GM12801 (cell line): ENCODE results near the gene POLE2.

Source experiments
- CTCF ChIP-seq: IDR thresholded peaks from one replicate; pipeline ENCODE4 v1.5.1; 2011; ENCODE audit warnings: control low read depth; ENCODE audit not compliant: insufficient read length; ENCODE audit errors: extremely low read depth

Gene POLE2

GRCh38 chr14:49615776-49616175 is 72.2 kb downstream of the POLE2 start:
- TF ChIP-seq CTCF, result no peak

DNA sequence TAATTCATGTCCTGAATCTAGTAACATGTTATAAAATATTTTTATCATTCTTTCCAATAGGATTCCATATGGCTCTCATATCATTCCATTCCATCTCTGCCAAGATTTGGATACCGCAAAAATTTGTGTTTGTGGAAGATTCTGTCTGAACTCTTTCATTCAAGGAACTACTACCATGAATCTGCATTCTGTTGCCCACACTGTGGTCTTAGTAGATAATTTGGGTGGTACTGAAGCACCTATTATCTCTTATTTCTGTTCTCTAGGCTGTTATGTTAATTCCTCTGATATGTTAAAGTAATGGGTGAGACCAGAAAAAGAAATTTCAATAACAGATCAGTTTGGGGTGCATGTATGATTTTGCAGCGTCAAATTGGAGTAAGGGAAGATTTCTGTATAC is 73.8 kb downstream of the POLE2 start:
- TF ChIP-seq CTCF, result no peak

DNA sequence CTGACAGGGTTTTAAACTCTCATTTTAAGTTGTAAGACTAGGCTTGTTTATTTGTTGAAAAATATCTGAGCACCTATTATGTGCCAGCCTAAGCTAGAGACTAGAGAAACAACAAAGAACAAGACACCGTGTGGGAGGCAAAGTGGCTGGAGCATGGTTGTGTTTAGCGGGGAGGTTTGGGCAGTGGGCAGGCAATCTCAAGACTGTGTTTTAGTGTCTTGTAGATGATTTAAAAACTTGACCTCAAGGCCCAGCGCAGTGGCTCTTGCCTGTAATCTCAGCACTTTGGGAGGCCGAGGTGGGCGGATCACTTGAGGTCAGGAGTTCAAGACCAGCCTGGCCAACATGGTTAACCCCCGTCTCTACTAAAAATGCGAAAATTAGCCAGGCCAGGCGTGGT is 75.3 kb downstream of the POLE2 start:
- no peak for TF ChIP-seq CTCF

- no peak for TF ChIP-seq CTCF
These were observed 75.8 kb downstream of the POLE2 start for GRCh38 chr14:49612251-49612650.

DNA sequence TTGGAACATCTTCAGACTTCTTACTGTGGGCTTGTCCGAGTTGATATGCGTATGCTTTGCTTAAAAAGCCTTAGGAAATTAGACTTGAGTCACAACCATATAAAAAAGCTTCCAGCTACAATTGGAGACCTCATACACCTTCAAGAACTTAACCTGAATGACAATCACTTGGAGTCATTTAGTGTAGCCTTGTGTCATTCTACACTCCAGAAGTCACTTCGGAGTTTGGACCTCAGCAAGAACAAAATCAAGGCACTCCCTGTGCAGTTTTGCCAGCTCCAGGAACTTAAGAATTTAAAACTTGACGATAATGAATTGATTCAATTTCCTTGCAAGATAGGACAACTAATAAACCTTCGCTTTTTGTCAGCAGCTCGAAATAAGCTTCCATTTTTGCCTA is 80.4 kb downstream of the POLE2 start:
- no peak for TF ChIP-seq CTCF

GRCh38 chr14:49598485-49599300 is 89.3 kb downstream of the POLE2 start, which contains the start of gene LRR1:
TSS of gene LRR1 (plus strand) at chr14:49598940. CDS start at chr14:49599021, 81 bp downstream.
- no peak for TF ChIP-seq CTCF

DNA sequence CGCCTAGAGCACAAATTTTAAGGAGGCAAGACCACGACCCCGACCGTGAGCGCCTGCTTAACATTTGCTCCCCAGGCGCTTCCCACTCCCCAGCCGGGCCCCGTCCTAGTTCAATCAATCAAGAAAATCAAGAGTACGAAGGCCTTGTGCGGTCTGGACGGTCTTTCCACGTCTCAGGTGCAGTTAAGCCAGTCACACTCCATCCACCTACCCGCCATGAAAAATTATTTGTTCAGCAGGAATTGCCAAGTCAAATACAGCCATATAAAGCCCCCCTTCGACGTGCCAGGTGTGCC is 89.9 kb downstream of the POLE2 start:
- TF ChIP-seq CTCF, result no peak
